Suppressor macrophage treated with lipopolysaccharide for 4 hours (primary cell): ENCODE data around the gene NBEAL2.
"Not testable (repeated sequence)": the region's sequence is repeated elsewhere in the genome, so short reads cannot be mapped to it uniquely, and the experiment has no call there.

Experiments used
- DNase-seq: peaks from one replicate; pipeline ENCODE4 v3.0.0-alpha.2; 2020

NBEAL2 gene

GRCh38 chr3:47012342-47013230 is 33.1 kb downstream of the NBEAL2 start:
- DNase-seq = no peak

DNA sequence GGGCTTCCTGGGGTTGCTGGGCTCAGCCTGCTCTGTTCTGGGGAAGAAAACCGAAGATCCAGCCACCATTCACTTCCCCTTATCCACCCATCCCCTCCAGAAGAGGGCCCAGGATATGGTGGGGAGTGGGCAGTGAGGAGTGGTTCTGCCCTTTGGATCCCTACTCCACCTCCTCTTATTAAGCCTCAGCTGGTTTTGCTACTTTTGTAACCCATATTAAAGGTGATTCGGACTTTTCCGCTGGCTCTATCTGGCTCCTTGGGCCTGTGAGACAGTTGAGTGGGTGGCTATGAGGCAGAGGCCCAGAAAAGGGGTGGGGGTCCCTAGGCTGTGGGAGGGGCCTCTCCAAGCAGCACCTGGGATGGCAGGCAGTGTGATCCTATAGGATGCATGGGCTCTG is 33.8 kb downstream of the NBEAL2 start:
- no peak for DNase-seq

DNA sequence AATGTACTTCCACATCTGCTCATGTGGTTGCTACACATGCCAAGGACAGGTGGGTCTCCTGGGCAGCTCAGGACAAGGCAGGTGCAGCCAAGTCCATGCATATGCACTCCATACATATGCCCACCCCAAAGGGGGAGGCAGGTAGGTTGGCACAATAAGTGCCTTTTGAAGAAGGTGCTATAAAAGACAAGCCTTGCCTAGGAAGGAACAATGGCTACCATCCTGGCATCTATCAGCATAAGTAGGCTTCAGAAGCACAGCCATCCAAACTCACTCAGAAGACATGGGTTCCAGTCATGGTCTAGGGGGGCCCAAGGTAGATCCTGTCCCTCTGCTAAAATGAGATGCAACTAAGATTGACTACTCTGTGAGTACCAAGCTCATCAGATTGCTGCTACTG is 34.6 kb downstream of the NBEAL2 start:
- no peak for DNase-seq

DNA sequence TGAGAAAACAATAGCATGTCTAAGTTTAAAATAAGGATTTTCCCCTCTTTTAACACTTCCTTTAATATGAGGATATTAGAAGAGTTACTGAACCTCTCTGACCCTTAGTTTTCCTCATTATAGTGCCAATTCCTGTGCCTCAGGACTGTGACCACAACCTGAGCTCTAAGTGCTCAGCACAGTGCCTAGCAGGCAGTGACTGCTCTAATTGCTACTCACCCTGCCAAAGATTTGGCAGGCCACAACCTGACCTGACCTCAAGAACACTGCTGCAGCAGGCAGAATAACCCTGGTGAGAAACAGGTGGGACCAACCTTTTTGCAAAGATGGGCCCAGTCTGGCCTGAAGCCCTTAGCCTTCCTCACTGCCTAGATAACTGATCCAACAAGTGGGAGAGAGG is 35.7 kb downstream of the NBEAL2 start:
- no peak for DNase-seq

- DNase-seq = no peak
These were observed 36.8 kb downstream of the NBEAL2 start for GRCh38 chr3:47016086-47016933.

DNA sequence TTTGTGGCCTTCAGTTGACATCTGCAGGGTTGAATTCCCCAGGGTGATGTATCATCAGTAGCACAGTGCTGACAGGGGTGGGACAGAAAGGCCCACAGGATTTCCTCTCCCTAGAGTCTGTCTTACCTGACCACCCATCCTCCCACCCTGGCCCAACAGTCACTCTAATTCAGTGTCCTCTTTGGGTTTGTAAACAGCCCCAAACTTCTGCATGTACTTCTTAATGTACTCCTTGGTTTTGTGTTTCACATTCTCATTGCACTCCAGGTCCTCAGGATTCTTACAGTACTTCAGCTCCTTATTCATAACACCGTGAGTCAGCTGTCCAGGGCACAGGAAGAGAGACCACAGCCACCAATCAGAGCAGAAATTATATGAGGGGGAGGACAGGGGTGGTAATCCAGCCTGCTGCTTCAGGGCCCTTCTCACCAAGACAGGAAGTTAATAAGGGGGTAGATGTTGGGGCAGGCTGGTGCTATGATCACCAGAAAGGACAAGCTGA is 37.5 kb downstream of the NBEAL2 start:
- DNase-seq = peak; percentile 41

GRCh38 chr3:47017504-47018268 is 38.2 kb downstream of the NBEAL2 start:
- DNase-seq = no peak

- DNase-seq = no peak
These were observed 38.8 kb downstream of the NBEAL2 start for GRCh38 chr3:47018269-47018611.

DNA sequence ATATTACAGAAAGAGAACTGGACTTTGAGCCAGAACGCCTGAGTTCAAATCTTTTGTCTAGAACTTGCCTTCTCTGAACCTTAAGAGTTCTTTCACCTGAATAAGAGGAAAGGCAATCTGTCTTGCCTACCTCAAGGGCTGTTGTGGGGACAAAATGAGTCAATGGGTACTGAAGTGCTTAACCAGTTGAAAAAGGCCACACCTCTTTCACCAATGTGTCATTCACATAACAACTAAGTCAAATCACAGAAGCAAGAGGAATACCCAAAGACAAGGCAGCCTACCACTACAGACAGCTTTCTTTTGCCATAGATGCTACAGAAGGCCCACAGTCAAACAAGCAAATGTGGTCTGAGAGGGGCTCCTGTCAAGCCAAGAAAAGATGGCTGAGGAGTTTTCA is 39.7 kb downstream of the NBEAL2 start:
- DNase-seq = no peak

DNA sequence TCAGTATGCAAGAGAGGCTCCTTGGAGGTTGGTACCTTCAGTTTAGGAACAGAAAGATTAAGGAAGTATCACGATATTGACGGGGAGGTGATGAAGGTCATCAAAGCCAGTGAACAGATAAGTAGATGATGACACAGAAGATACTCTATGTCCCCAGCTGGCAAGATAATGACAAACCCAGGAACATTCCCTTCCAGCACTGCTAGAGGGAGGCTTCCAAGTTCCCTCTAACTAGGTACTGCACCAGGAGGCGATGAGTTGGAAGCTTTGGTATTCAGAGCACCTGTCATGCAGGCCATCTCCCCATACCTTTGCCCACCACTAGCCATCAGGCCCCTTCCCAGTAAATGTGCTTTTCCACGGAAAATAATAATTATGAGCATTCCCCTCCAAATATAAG is 40.8 kb downstream of the NBEAL2 start:
- no peak for DNase-seq

GRCh38 chr3:47022641-47023071 is 43.2 kb downstream of the NBEAL2 start:
- no peak for DNase-seq

DNA sequence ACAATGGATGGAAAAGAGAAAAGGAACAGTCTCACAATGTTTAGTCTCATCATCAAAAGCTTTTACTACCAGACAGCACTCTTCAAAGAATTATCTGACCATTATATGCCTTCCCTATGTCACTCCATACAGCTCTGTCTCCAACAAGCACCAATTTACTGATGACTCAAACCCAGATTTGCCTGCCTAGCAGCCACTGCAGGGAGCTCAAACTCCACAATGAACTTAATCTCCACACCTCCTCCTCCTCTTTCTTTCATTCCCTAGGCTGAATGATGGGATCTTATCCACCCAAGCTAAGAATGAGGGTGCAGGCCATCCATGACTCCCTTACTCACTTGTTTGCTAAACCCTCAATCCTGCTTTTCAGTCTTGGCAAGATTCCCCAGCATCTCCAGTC is 45.5 kb downstream of the NBEAL2 start:
- no peak for DNase-seq

- not testable (repeated sequence) for DNase-seq
These were observed 47.0 kb downstream of the NBEAL2 start for GRCh38 chr3:47026432-47026831.

GRCh38 chr3:47028146-47028545 is 48.7 kb downstream of the NBEAL2 start:
- DNase-seq = no peak

GRCh38 chr3:47028667-47029066 is 49.2 kb downstream of the NBEAL2 start:
- no peak for DNase-seq

GRCh38 chr3:47031041-47031440 is 51.6 kb downstream of the NBEAL2 start:
- peak; percentile 81 for DNase-seq

GRCh38 chr3:47034868-47035489 is 55.5 kb downstream of the NBEAL2 start:
- DNase-seq = no peak

- no peak for DNase-seq
These were observed 56.2 kb downstream of the NBEAL2 start for GRCh38 chr3:47035645-47036044.

DNA sequence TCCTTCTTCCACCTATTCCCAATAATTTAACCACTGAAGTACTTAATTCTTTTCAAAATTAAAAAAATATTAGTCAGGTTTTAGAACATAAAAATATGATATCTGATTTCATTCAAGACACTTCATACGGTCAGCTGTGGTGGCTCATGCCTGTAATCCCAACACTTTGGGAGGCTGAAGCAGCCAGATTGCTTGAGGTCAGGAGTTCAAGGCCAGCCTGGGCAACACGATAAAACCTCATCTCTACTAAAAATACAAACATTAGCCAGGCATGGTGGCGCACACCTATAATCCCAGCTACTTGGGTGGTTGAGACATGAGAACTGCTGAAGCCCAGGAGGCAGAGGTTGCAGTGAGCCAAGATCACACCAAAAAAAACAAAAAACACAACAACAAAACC is 56.7 kb downstream of the NBEAL2 start:
- DNase-seq = no peak

DNA sequence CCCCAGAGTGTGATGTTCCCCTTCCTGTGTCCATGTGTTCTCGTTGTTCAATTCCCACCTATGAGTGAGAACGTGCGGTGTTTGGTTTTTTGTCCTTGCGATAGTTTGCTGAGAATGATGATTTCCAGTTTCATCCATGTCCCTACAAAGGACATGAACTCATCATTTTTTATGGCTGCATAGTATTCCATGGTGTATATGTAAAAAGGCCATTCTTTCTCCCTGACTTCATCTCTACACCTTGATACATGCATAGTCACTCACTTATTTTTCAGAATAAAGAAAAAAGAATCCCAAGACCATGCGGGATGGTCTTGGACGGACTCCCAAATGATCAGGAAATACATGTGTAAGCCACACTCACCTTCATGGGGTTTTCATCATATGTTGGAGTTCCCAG is 57.8 kb downstream of the NBEAL2 start:
- DNase-seq = not testable (repeated sequence)

- no peak for DNase-seq
These were observed 61.6 kb downstream of the NBEAL2 start for GRCh38 chr3:47041114-47041513.

GRCh38 chr3:47042231-47042791 is 62.8 kb downstream of the NBEAL2 start:
- no peak for DNase-seq
